ENCODE data around the gene RCAN3.
A peak's percentile ranks its signal among the peaks of the same experiment; 100 is the strongest.

The RCAN3 gene

GRCh38 chr1:24572301-24572700 is 69.7 kb downstream of the RCAN3 start:
- Histone ChIP-seq H3K27ac (ENCODE audit: extremely low read depth, low read depth, low read length) (no peak overlapping the region), H3K9me3 (ENCODE audit: control insufficient read depth, insufficient read depth, low read depth, low read length) (no peaks in the 10 kb centered on the region), H3K4me3 (ENCODE audit: low read depth, low read length) (no peak overlapping the region), H3K36me3 (ENCODE audit: control insufficient read depth in 2 of 2, insufficient read depth in 1 of 2, low read length in 2 of 2) (no peaks in the 10 kb centered on the region), H3K4me1 (ENCODE audit: control insufficient read depth, insufficient read depth, low read length) (no peaks in the 10 kb centered on the region)
- CTCF ChIA-PET = interaction anchor here (1.2 to 2.1 kb wide), 2 partner anchors 13 to 15 kb away, joined by 4 to 7 read pairs; no protein-coding TSS in a partner anchor
- TF ChIP-seq ZNF449 (tag by site-specific recombination; IDR thresholded peaks at IDR 0.05) (no peak), ZNF555 (tag by site-specific recombination; conservative IDR thresholded peaks at IDR 0.05) (no peak), PRDM2 (tag by site-specific recombination; IDR thresholded peaks at IDR 0.05; ENCODE audit: borderline replicate concordance) (no peak), ZNF423 (tag by site-specific recombination; IDR thresholded peaks at IDR 0.05) (no peak), ZNF10 (tag by site-specific recombination; IDR thresholded peaks at IDR 0.05) (no peak), ZNF518A (tag by site-specific recombination; conservative IDR thresholded peaks at IDR 0.05; ENCODE audit: low read depth) (no peak), HOXD13 (CRISPR knock-in tag; IDR thresholded peaks at IDR 0.05; ENCODE audit: borderline replicate concordance) (no peak), ZNF214 (tag by site-specific recombination; IDR thresholded peaks at IDR 0.05; ENCODE audit: borderline replicate concordance) (no peak), ZNF623 (tag by site-specific recombination; IDR thresholded peaks at IDR 0.05) (no peak), ZNF341 (tag by site-specific recombination; IDR thresholded peaks at IDR 0.05; ENCODE audit: low read depth) (no peak)
- POLR2A ChIA-PET = no interaction called here

GRCh38 chr1:24575905-24576587 is 73.4 kb downstream of the RCAN3 start:
- Histone ChIP-seq H3K36me3 (ENCODE audit: control insufficient read depth in 2 of 2, insufficient read depth in 1 of 2, low read length in 2 of 2) (no peaks in the 10 kb centered on the region), H3K4me1 (ENCODE audit: control insufficient read depth, insufficient read depth, low read length) (no peaks in the 10 kb centered on the region), H3K4me3 (ENCODE audit: low read depth, low read length) (no peak overlapping the region), H3K27ac (ENCODE audit: extremely low read depth, low read depth, low read length) (no peak overlapping the region), H3K9me3 (ENCODE audit: control insufficient read depth, insufficient read depth, low read depth, low read length) (no peaks in the 10 kb centered on the region)
- ChIA-PET POLR2A (no interaction called here), CTCF (interaction anchor here (1.2 to 5.4 kb wide), 2 partner anchors 11 to 34 kb away, joined by 9 to 43 read pairs; no protein-coding TSS in a partner anchor)
- TF ChIP-seq ZFHX2 (tag by site-specific recombination; conservative IDR thresholded peaks at IDR 0.05) = peak; percentile 75
- TF ChIP-seq EGR2 (tag by site-specific recombination; IDR thresholded peaks at IDR 0.05; ENCODE audit: low read depth) = peak; percentile 93
- TF ChIP-seq SP3 (tag by site-specific recombination; IDR thresholded peaks at IDR 0.05) = no peak

All from HEK293 (cell line).